Ovary (tissue), 3 donors: ENCODE data around the gene KLK4.

Experiments used
- CTCF ChIP-seq, 3 donors: fragments of 450-650 bp in 2 of 3; fragments of 200-600 bp in 1 of 3; IDR thresholded peaks; one replicate each; pipeline versions ENCODE4 v1.5.1 to v1.8.0; 2016 to 2022; ENCODE audit warnings: antibody characterized with exemption in 3 of 3, mild to moderate bottlenecking in 1 of 3
- EP300 ChIP-seq: sonication (generic); formaldehyde crosslinking; IDR thresholded peaks from one replicate; pipeline ENCODE4 v1.6.1; 2017; ENCODE audit warnings: antibody characterized with exemption
- donor health status: DM: no; HTN: no; CAD: no.

GRCh38 chr19:50876456-50876855, 34.7 kb downstream of the KLK4 start:
- no peak for TF ChIP-seq CTCF (IDR thresholded peaks at IDR 0.05)
- TF ChIP-seq EP300: no peak
